DOHH2 (cell line): ENCODE results near the gene ZNF560.
"Not testable (repeated sequence)": the region's sequence is repeated elsewhere in the genome, so short reads cannot be mapped to it uniquely, and the experiment has no call there.

ENCODE experiments used
- CTCF ChIP-seq: fragments of 200-600 bp; sonication (generic); IDR thresholded peaks from one replicate; pipeline ENCODE4 v1.5.1; 2014; ENCODE audit warnings: antibody characterized with exemption, mild to moderate bottlenecking, low read depth, low read length; ENCODE audit not compliant: poor library complexity, severe bottlenecking
- EZH2phosphoT487 ChIP-seq: fragments of 200-600 bp; sonication (generic); IDR thresholded peaks from 2 replicates; pipeline ENCODE4 v1.6.1; 2017; ENCODE audit warnings: borderline replicate concordance, mild to moderate bottlenecking, antibody characterized with exemption, low read length, moderate library complexity, mixed read lengths

GRCh38 chr19:9539921-9540320 is 41.5 kb upstream of the ZNF560 start:
- TF ChIP-seq CTCF, EZH2phosphoT487: not testable (repeated sequence)
